HG03354 (cell line): ENCODE measurements around the gene ERC2.
A peak's percentile ranks its signal among the peaks of the same experiment; 100 is the strongest.

Source experiments
- ATAC-seq: cut with Tn5 transposase; IDR thresholded peaks from one replicate; pipeline ENCODE4 v1.9.1; 2021; ENCODE audit warnings: mild to moderate bottlenecking; ENCODE audit not compliant: unreplicated experiment, poor library complexity, severe bottlenecking

ERC2 gene

DNA sequence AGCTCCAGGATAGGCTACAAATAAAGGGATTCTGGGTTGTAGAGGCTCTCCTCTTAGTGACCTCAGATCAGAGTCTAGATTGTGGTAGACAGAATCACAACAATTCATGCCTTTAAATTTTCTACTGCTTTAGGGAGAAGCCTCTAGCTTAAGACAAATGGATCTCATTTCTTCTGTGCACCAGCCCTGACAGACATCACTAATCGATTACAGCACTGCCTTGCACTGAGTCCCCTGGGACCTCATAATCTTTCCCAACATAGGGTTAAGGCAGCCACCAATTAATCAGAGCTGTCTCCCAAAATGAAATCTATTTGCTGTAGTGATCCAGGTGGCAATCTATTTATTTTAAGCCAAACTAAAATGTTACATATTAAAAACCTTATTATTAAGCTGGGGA, 544.6 kb downstream of the ERC2 start:
- ATAC-seq = peak; percentile 40

DNA sequence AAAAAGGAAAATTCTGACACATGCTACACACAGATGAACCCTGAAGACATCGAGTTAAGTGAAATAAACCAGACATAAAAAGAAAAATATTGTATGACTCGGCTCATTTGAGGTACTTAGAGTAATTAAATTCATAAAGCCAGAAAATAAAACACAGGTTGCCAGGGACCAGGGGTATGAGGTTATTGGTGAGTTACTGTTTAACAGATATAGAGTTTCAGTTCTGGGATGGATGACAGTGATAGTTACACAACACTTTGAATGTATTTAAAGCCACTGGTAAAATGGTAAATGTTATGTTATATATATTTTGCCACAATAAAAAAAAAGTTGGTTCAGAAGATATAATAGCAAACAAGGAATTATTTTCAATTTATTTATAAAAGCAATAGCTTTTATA, 545.1 kb downstream of the ERC2 start:
- ATAC-seq = peak; percentile 87

DNA sequence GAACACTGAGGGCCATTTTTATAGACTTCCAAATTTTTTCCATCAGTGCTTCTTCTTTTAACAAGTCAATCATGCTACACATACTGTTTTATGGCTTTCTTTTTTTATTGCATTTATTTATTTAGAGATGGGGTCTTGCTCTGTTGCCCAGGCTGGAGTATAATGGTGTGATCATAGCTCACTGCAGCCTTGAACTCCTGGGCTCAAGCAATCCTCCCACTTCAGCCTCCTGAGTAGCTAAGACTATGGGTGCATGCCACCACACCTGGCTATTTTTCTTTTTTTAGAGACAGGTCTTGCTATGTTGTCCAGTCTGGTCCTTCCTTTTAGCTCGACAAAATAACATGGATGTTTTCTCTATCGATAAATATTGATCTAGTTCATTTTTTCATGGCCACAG, 555.4 kb downstream of the ERC2 start:
- ATAC-seq = no peak

DNA sequence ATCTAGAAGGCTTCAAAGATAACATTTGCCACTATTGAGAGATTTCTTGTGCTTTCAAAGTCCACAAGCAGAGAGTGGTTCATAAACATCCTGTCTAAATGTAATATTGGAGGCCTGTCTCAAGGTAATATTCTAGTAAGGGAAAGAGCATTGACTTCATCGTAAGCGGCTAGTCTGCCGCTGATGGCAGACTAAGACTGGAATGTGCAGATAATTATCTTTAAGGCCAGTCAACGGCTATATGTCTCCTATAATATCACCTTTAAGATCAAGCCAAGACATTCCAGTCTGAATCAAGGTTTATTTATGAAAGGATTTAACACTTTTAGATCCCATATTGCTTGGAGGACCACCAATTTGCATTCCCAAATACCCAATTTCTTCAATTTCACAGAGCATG, 557.0 kb downstream of the ERC2 start:
- ATAC-seq = no peak

DNA sequence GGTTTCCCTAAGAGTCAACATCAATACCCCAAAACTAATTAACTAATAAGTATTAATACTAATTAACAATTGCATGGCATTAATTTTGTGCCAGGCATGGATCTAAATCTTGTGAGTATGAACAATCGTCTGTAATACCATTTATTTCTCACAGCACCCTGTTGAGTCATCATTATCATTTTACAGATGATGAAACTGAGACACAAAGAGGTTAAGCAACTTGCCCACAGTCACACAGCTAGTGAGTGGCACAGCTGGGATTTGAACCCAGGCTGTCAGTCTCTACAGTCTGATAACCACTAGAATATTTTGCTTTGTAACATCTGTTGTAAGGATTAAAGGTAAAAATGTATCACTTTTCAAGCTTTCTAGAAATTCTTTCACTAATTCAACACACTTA, 557.7 kb downstream of the ERC2 start:
- ATAC-seq = no peak

DNA sequence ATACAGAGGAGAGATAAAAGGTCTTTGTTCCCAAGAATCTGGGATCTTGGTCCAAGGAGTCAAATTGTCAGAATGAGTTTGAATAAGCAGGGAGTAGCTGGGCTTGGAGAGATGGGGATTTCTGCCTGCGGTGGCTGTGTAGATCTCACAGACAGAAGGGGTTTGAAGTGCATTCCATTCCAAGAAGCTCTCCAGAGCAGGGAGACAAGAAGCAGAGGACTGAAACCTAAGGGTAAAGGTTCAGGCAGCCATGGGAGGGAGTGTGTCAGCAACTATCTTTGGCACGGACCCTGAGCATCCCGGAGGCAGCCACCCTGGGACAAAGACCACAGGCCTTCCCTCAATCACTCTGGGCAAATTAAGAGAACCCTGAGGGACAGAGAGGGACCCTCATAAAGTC, 558.9 kb downstream of the ERC2 start:
- no peak for ATAC-seq

DNA sequence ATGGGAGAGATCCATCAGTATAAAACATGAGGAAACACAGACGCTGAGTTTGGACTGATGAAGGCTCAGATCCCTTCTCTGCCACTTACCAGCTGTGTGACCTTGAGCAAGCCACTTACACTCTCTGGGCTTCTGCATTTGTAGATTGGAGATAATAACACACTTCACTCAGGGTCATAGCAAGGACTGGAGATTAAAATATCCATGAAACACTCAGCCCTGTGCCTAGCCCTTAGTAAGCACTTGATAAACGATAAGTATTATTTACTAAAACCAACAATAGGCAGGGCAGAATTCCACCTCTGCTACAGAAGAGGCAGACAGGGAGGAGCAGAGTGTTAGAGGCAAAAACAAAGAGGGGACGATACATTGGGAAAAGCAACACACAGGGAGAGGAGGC, 560.7 kb downstream of the ERC2 start:
- ATAC-seq = no peak

DNA sequence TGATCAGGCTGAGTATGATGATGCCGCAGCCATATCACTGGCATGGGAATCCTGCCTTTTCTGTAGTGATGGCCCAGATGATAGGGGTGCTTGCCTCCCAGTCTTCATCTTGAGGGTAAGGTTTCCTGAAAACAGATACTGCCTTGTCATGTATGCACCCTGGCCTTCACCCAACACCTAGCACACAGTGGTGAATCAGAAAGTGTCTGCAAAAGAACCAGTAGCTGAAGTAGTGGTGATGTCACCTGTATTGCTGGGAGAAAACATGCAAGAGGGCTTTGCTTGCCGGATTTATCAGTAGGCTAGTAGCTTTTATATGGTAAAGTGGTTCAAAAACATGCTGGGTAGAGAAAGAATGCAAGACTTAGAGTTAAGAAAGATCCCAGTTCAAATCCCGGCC, 561.4 kb downstream of the ERC2 start:
- no peak for ATAC-seq

DNA sequence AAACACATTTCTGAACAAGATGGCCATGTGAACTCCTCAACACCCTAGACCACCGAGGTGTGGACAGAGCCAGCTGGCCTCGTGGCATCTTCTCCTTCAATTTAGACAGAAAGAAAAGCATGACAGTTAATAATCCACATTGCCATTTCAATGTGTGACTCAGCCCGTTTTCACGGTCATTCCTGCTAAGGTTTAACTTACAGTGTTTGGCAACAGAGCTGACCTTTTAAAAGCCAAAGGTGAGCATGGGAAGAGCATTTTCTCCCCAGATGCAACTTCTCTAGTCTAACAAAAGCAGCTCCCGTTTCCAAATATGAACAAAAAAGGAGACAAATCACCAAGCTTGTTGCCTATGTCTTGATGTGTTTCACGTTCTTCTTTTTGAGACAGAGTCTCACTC, 563.6 kb downstream of the ERC2 start:
- no peak for ATAC-seq

DNA sequence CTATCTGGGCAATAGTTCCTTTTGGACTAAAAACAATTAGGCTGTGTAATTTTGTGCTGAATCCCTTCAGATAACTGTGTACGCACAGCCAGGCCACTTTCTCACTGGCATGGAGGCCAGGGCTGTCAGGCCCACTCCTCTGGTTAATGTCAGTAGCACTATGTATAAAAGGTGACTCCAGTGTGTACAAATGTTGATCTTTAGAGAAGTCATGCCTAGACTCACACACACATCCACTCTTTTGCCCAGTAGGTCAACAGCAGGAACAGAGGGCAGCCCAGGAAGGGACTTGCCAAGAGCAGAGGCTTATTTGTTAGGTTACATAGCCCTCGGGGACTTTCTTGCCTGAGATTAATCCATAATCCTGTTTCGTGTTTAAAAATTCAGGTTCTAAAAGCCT, 564.6 kb downstream of the ERC2 start:
- no peak for ATAC-seq

DNA sequence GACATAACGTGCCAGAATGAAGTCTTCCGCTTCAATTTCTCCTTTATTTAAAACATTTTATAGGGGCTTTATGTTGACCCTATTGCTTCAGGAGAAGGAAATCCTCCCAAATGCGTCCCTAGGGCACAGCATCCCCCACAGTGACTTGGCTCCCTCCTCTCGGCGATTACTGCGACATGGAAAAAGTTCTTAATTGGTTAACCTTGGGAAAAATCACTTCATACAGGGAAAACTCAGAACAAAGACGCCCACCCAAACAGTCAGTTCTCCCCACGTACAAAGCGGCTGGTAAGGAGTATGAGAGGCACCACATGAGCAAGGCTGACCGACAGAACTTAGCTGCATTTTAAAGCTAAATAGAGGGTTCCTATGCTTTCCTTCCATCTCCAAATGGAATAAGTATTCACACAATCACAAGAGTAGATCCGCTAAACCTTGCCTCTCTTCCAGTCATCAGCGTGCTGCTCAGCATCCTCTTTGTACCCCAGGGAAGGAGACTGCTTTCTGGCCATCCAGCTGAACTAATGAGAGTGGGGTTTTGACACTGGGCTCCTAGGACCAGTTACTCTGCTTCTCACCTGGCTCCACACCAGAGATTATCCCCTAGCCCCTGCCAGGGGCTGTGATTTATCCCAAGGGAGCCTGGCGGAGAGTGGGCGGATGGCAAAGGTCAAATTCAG, 565.9 kb downstream of the ERC2 start:
- ATAC-seq = no peak

DNA sequence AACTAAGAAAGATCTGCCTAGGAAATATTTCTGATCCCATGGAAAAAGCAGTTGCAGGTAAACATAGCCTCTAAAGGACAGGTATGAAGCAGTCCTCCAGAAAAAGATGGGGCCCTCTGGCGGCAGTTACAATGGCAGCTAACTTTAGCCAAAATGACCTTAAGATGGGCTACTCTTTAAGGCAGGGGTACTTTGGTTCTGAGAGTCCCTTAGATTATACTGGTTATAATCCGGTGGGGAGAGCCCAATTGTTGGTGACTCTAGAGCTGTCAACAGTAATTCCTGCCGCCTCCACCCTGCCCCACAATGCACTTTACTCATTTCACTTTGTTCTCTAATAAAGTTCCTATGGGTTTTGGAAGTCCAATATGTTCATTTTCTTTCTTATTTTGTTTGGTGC, 568.4 kb downstream of the ERC2 start:
- ATAC-seq = no peak

DNA sequence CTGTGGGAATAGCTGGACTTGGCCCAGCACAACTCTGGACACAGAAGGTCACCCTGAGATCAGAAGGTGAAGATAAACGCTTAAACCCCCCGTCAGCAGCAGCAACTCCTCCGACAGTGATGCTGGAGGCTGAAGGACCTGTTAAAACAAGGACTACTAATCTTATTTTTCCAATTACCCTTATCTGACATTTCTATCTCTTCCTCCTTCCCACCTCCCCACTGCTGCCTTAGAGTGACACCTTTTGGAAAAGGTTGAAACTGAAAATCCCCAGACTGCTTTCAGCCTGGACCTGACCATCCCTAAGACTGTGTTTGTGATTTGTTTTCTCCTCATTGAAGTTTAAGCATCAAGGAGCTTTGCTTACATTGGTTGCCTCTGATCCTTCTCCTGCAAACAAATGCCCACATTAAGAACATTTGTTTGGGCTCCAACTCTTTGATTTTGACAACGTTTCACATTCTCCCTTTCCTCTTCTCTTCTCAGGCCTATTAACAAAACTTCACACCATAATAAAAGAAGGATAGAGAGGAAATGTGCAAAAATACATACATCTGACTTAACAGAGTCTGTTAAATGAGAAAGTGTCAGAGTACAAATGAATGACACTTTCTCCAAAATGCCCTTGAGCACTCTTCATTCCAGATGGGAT, 570.6 kb downstream of the ERC2 start:
- ATAC-seq = no peak

DNA sequence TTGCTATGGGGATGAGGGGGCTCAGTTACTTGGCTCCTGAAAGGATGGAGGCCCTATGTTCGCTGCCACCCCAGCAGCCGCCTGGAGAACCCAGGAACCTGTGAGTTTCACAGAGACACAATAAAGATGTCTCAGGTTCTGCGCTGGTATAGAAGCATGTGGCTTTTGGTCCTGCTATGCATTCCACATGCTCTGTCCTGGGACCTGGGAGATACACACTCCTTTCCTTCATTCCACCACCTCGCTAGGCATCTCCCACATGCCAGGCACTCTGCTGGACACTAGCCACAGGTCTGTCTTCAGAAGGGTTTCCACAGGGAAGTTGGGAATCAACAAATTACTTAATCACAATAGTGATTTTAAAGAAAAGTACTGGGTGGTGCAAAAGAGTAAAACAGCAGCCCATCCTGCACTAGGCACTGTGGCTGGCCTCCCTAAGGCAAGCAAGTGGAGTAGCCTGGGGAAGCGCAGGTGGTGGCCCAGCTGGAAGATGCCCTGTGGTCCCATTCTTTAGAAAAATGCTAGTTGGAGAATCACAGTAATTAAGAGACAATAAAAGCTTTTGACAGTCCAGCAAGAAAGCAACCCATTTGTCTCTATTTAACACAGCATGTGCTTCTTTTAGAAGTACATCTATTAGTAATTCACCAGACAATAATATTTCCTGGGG, 572.2 kb downstream of the ERC2 start:
- no peak for ATAC-seq

DNA sequence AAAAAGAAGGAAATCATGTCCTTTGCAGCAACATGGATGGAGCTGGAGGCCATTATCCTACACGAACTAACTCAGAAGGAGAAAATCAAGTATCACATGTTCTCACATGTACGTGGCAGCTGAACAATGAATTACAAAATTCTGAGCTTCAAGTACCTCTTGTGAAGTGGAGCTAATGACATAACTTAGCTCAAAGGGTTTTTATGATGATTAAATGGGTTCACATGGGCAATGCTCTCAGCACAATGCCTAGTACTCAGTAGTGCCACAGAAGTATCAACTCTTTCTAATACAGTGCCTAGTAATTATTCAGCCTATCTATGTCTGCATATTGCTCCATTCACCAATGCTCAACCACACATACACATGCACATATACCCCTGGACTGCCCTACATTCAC, 573.7 kb downstream of the ERC2 start:
- ATAC-seq = no peak

DNA sequence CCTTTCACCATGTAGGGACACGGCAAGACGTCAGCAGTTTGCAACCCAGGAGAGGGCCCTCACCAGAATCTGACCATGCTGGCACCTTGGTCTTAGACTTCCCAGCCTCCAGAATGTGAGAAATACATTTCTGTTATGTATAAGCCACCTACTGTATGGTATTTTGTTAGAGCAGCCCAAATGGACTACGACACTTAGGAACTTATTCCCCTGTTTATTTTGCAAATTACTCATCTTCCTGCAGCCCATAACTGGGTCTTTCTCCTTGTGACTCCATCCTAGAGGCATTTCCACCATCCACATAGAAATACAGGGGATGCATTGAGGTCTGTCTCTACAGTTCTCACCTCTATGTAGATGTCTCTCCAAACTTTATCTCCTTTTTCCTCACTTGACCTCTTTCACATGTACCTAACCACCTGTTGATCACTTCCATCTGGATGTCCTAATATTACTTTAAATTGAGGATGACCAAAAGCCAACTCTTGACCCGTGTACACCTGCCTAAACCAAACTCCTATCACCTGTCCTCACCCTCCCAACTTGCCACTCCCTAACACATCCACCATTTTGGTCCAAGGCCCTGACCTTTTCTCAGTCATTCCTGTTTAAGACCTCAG, 575.1 kb downstream of the ERC2 start:
- ATAC-seq = no peak

DNA sequence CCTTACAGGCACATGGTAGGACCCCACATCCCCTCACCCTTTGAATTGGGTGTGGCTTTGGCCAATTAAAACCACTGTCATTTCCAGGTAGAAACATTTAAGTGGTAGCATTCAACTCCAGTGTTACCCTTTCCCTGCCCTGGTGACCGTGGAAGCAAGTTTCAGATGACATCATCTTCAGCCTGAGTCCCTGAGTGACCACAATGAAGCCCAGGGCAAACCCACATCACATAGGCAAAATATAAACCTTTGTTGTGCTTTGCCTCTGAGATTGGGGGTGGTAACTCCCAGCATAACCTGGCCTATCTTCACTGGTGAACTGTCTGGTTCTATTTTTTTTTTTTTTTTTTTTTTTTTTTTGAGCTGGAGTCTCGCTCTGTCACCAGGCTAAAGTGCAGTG, 577.2 kb downstream of the ERC2 start:
- no peak for ATAC-seq

DNA sequence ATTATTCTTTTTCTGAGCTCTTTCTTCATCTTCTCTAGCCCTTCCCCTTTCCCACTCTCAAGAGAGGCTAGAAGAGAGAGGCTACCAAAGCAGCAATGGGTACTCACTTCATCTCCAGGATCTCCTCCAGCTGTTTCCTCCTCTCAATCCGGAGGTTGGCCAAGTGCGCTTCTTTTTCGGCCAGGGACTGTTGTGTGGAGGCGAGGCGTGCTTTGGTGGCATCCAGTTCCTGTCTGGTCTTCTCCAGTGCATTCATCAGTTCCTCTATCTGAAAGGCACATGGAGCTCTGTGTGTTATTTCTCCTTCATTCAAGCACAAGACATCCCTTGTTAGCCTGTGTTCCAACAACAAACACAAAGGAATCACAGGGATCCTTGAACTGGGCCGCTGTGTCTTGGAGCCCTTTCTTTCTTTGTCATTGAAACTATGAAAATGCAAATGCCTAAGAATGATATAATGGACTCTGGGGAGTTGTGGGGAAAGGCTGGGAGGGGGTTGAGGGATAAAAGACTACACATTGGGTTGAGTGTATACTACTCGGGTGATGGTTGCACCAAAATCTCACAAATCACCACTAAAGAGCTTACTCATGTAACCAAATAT, 579.9 kb downstream of the ERC2 start:
- ATAC-seq = no peak

DNA sequence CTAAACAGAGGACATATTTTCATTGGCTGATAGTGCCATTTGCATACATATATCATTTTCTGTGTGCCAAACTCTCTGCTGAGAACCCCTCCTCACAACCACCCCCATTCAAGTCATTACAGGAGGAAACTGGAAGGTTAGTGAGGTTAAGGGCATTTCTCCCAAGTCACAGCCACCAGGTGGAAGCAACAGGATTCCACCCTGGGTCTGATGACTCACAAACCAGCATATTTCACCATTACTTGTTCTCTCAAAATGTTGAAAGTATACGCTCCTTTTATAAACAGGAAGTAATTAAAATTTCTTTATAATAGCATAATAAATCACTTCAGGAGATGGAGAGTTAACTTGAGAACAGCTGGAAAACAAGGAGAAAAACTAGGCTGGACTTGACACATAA, 582.5 kb downstream of the ERC2 start:
- ATAC-seq = no peak

DNA sequence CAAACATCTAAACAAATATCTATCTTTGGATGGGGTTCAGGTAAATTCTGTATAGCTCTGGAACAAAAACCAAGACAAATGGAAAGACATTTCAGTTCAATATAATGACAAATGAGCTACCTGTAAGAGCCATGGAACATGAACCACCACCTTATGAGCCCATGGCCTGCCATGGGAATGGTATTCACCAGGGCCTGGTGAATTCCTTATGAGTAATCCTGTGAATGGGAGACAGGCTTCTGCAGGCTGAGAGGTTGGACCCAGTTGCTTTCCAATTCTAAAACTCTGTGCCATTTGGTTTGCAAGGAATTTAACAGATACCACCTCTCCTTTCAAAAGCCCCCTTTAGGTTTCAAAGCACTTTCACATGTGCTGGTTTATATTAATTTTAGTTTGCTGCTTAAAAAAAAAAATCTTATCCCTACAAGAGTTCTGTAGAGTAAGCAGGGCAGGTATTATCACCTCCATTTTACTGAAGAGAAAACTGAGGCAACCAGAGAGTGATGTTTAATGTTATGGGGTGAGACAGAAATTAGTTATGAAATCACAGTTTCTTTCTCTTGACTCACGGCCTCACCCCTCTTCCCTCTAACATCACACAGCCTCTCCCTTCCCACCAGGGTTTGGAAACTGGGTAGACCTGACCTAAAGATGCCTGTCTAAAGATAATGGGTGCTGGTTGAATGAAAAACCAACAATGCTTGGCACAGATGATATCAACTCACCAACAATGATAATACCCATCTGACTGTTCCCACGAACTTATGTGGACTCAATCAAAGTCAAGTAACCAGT, 583.6 kb downstream of the ERC2 start:
- ATAC-seq = no peak
